H1 (cell line): ENCODE results near the gene GPSM3. TPM values are rescaled to one million over a fixed set of nuclear protein-coding genes. Genes with fewer than 3 reads are reported as not detected.
"Not testable (repeated sequence)": the region's sequence is repeated elsewhere in the genome, so short reads cannot be mapped to it uniquely, and the experiment has no call there.

Source experiments
- CTCF ChIA-PET: fragments of 300-600 bp; sonication (Branson Sonifier 250); formaldehyde crosslinking; loops from one replicate; lab custom pipeline; 2021; ENCODE audit not compliant: partially characterized antibody; lab: Charles Lee
- POLR2A ChIA-PET: fragments of 300-600 bp; sonication (Branson Sonifier 250); formaldehyde crosslinking; loops from one replicate; lab custom pipeline; 2021; ENCODE audit warnings: inconsistent platforms; ENCODE audit not compliant: partially characterized antibody; lab: Charles Lee
- DNase-seq, 2 experiments: peaks; one replicate each; pipeline versions ENCODE4 v3.0.0 to v3.0.0-alpha.2; 2010 to 2022; ENCODE audit warnings: low spot score in 2 of 2, low read depth in 1 of 2, mixed read lengths in 1 of 2
- FAIRE-seq: peaks from 2 replicates; lab custom pipeline; 2011; peaks lifted over from hg19 to GRCh38; lab: Jason Lieb, UNC
- H2AFZ ChIP-seq: 2 replicates; pipeline ENCODE4 v1.8.1; 2012; ENCODE audit warnings: low read length, inconsistent platforms
- H2AK5ac ChIP-seq: 2 replicates; pipeline ENCODE4 v1.6.1; 2013; ENCODE audit warnings: low read depth, low read length
- H2BK120ac ChIP-seq: replicated peaks from 2 replicates; pipeline ENCODE3; 2013; ENCODE audit warnings: low read depth, low read length, inconsistent platforms
- H2BK12ac ChIP-seq: 2 replicates; pipeline ENCODE4 v1.6.1; 2013; ENCODE audit warnings: low read depth, low read length
- H2BK15ac ChIP-seq: 2 replicates; pipeline ENCODE4 v1.6.1; 2013; ENCODE audit warnings: low read length
- H2BK20ac ChIP-seq: 2 replicates; pipeline ENCODE4 v1.6.1; 2013; ENCODE audit warnings: low read length
- H2BK5ac ChIP-seq: 2 replicates; pipeline ENCODE4 v1.6.1; 2013; ENCODE audit warnings: low read depth, low read length
- H3K14ac ChIP-seq: 2 replicates; pipeline ENCODE4 v1.6.1; 2013; ENCODE audit warnings: inconsistent platforms; ENCODE audit not compliant: insufficient read length
- H3K18ac ChIP-seq: 2 replicates; pipeline ENCODE4 v1.6.1; 2013; ENCODE audit warnings: low read length; ENCODE audit errors: extremely low read depth
- H3K23ac ChIP-seq: 2 replicates; pipeline ENCODE4 v1.6.1; 2013; ENCODE audit warnings: inconsistent platforms; ENCODE audit not compliant: insufficient read length
- H3K23me2 ChIP-seq: 2 replicates; pipeline ENCODE4 v1.6.1; 2013; ENCODE audit warnings: low read depth, low read length
- H3K27ac ChIP-seq: 2 replicates; pipeline ENCODE4 v1.6.1; 2011; ENCODE audit warnings: low read depth, low read length, inconsistent platforms
- H3K27me3 ChIP-seq, 4 experiments: replicated peaks in 1 of 4; 1 replicate in 1 of 4; 2 replicates in 3 of 4; pipeline versions ENCODE4 v1.6.1 to v1.8.1; 2011 to 2013; ENCODE audit warnings: low read length in 3 of 4, mild to moderate bottlenecking in 3 of 4, inconsistent platforms in 2 of 4, mixed read lengths in 2 of 4, moderate library complexity in 1 of 4; ENCODE audit not compliant: control insufficient read depth in 3 of 4, insufficient read depth in 3 of 4; ENCODE audit errors: extremely low read depth in 1 of 4
- H3K36me3 ChIP-seq, 4 experiments: 2 replicates each; pipeline versions ENCODE4 v1.6.1 to v1.8.1; 2011 to 2013; ENCODE audit warnings: mild to moderate bottlenecking in 4 of 4, low read length in 3 of 4, moderate library complexity in 2 of 4, control low read depth in 1 of 4, inconsistent platforms in 1 of 4; ENCODE audit not compliant: insufficient read depth in 4 of 4, control insufficient read depth in 2 of 4
- H3K4ac ChIP-seq: replicated peaks from 2 replicates; pipeline ENCODE3; 2013; ENCODE audit warnings: low read length, low read depth, mixed read lengths, inconsistent platforms; ENCODE audit not compliant: insufficient read length
- H3K4me1 ChIP-seq, 4 experiments: replicated peaks in 1 of 4; 1 replicate in 1 of 4; 2 replicates in 3 of 4; pipeline versions ENCODE4 v1.6.1 to v1.8.1; 2011 to 2013; ENCODE audit warnings: low read length in 3 of 4, inconsistent platforms in 2 of 4, mixed read lengths in 1 of 4; ENCODE audit not compliant: insufficient read depth in 4 of 4, control insufficient read depth in 3 of 4
- H3K4me2 ChIP-seq, 2 experiments: 2 replicates each; pipeline versions ENCODE4 v1.6.1 to v1.8.1; 2011 to 2013; ENCODE audit warnings: low read depth in 2 of 2, low read length in 2 of 2, control low read depth in 1 of 2, inconsistent platforms in 1 of 2, mild to moderate bottlenecking in 1 of 2; ENCODE audit not compliant: insufficient read depth in 1 of 2
- H3K4me3 ChIP-seq, 4 experiments: fragments of 200-600, 300-600 bp in 1 of 4; sonication (generic), shearing (Covaris generic), sonication (Bioruptor Twin) in 1 of 4; 2 replicates each; pipeline versions ENCODE4 v1.5.1 to v1.8.1; 2011 to 2016; ENCODE audit warnings: low read length in 4 of 4, low read depth in 3 of 4, control low read depth in 2 of 4, inconsistent platforms in 2 of 4, mild to moderate bottlenecking in 2 of 4, mixed read lengths in 1 of 4, moderate library complexity in 1 of 4; ENCODE audit not compliant: insufficient read depth in 2 of 4; ENCODE audit errors: extremely low read depth in 1 of 4
- H3K56ac ChIP-seq: replicated peaks from 2 replicates; pipeline ENCODE3; 2013; ENCODE audit warnings: low read depth, mild to moderate bottlenecking, mixed read lengths, low read length, inconsistent platforms; ENCODE audit not compliant: insufficient read length
- H3K79me1 ChIP-seq: 2 replicates; pipeline ENCODE4 v1.6.1; 2013; ENCODE audit warnings: low read depth, low read length, control low read depth
- H3K79me2 ChIP-seq, 2 experiments: 2 replicates each; pipeline versions ENCODE4 v1.6.1 to v1.8.1; 2012 to 2013; ENCODE audit warnings: low read length in 2 of 2, mild to moderate bottlenecking in 2 of 2, inconsistent platforms in 1 of 2; ENCODE audit not compliant: insufficient read depth in 2 of 2, control insufficient read depth in 1 of 2
- H3K9ac ChIP-seq, 4 experiments: replicated peaks in 1 of 4; 1 replicate in 1 of 4; 2 replicates in 3 of 4; pipeline versions ENCODE4 v1.6.1 to v1.8.1; 2011 to 2013; ENCODE audit warnings: low read depth in 3 of 4, low read length in 3 of 4, control low read depth in 2 of 4, mild to moderate bottlenecking in 2 of 4, moderate library complexity in 2 of 4, inconsistent platforms in 1 of 4; ENCODE audit errors: extremely low read depth in 1 of 4
- H3K9me3 ChIP-seq, 2 experiments: 2 replicates each; pipeline versions ENCODE4 v1.6.1 to v1.8.1; 2012 to 2013; ENCODE audit warnings: mild to moderate bottlenecking in 2 of 2, moderate library complexity in 2 of 2, control low read depth in 1 of 2, inconsistent platforms in 1 of 2, low read depth in 1 of 2, low read length in 1 of 2, mixed read lengths in 1 of 2; ENCODE audit not compliant: insufficient read depth in 2 of 2
- H4K20me1 ChIP-seq, 2 experiments: replicated peaks in 1 of 2; 2 replicates each; pipeline versions ENCODE3 to v1.8.1; 2011 to 2013; ENCODE audit warnings: inconsistent platforms in 2 of 2, low read length in 2 of 2, mild to moderate bottlenecking in 1 of 2; ENCODE audit not compliant: insufficient read depth in 2 of 2, control insufficient read depth in 1 of 2
- H4K5ac ChIP-seq: 2 replicates; pipeline ENCODE4 v1.6.1; 2013; ENCODE audit warnings: low read length, low read depth, mixed read lengths, inconsistent platforms; ENCODE audit not compliant: insufficient read length
- H4K8ac ChIP-seq: 2 replicates; pipeline ENCODE4 v1.8.0; 2013; ENCODE audit warnings: mild to moderate bottlenecking, moderate library complexity, low read length, inconsistent platforms; ENCODE audit not compliant: insufficient read depth; ENCODE audit errors: extremely low read depth
- H4K91ac ChIP-seq: replicated peaks from 2 replicates; pipeline ENCODE3; 2013; ENCODE audit warnings: low read length, mixed read lengths, inconsistent platforms; ENCODE audit not compliant: insufficient read length
- WGBS, 2 experiments: shearing (Covaris generic) in 1 of 2; methylation state at CpG; one replicate each; pipeline versions ENCODE4 v1.1.6 to v1.1.7; 2013 to 2015; ENCODE audit warnings: low lambda C conversion rate in 2 of 2, mixed read lengths in 2 of 2, inconsistent platforms in 1 of 2, low coverage in 1 of 2, missing lambda C conversion rate in 1 of 2; ENCODE audit not compliant: insufficient replicate concordance in 2 of 2, insufficient coverage in 1 of 2, insufficient read length in 1 of 2; ENCODE audit errors: extremely low coverage in 1 of 2, missing lambda C conversion rate in 1 of 2; 5-methylcytosine and 5-hydroxymethylcytosine counted together
- polyA plus RNA-seq, 7 experiments: library from polyadenylated mRNA; depleted of rRNA in 3 of 7; stranded (reverse) in 5 of 7; unstranded in 2 of 7; fragments of >200 nt in 5 of 7; fragments of 200-250 nt in 2 of 7; gene quantifications; 1 replicate in 5 of 7; 2 replicates in 1 of 7; 4 replicates in 1 of 7; pipeline versions ENCODE4 v1.2.1 to v1.2.3, GENCODE V29; 2011 to 2013; ENCODE audit warnings: missing spikeins in 2 of 7, mixed read lengths in 2 of 7
- total RNA-seq: library from RNA; stranded (reverse); fragmentation: NEBNext Ultra II Directional; extraction: Animal tissue kit (Norgen Biotek cat#: 25700); gene quantifications from 2 replicates; pipeline ENCODE4 v1.2.1, GENCODE V29; 2021

Gene GPSM3
- total and polyA plus RNA-seq, 2 of the 8 experiments (the other 6 are each of a cell fraction or from before 2014, with no cell fraction given): 6.6 to 9.8 TPM

DNA sequence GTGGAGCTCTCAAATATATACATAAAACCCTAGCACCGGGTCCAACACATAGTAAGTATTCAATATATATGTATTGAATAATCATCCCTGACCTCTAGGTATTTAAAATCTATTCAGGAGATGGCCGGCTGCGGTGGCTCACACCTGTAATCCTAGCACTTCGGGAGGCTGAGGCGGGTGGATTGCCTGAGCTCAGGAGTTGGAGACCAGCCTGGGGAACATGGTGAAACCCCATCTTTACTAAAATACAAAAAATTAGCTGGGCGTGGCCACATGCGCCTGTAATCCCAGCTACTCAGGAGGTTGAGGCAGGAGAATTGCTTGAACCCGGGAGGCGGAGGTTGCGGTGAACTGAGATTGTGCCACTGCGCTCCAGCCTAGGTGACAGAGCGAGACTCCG is 653 bp upstream of the GPSM3 start:
- 77% methylated on average over 13 of the region's 13 CpGs; no CpG with 5 or more reads in 1 of the 2 experiments for WGBS, 2 experiments
- not testable (repeated sequence) for H3K27ac ChIP-seq, H3K9ac ChIP-seq, H3K56ac ChIP-seq, H3K36me3 ChIP-seq, H2BK20ac ChIP-seq, H2BK120ac ChIP-seq, H2BK12ac ChIP-seq, H3K9me3 ChIP-seq, H3K14ac ChIP-seq, H3K23ac ChIP-seq, H2AK5ac ChIP-seq, H2BK5ac ChIP-seq, H3K27me3 ChIP-seq, H2BK15ac ChIP-seq, FAIRE-seq, H3K79me1 ChIP-seq, H4K5ac ChIP-seq, H4K8ac ChIP-seq, H4K20me1 ChIP-seq, H2AFZ ChIP-seq, H4K91ac ChIP-seq, DNase-seq, H3K4ac ChIP-seq
- Histone ChIP-seq H3K4me1 (peaks cover 8 to 48% (median 26%) of the 10 kb centered on the region in 4 experiments), H3K79me2 (peaks cover 0 to 13% of the 10 kb centered on the region in 2 experiments; a peak in 2 of 4 replicates), H3K23me2 (peaks cover 11% of the 10 kb centered on the region), H3K18ac (0 out of 2 replicates have a peak overlapping the region, but pooled peaks have one; percentile 97), H3K4me3 (peak overlapping the region in 1 of 4 experiments; percentile 42; a peak in 1 of 8 replicates), H3K4me2 (peak overlapping the region; percentile 51 to 57; a peak in 2 of 4 replicates)
- ChIA-PET CTCF (interaction anchor here (1.0 to 1.6 kb wide), 6 partner anchors 10 to 778 kb away, joined by 3 to 6 read pairs (median 4); no protein-coding TSS in a partner anchor), POLR2A (interaction anchor here (1.0 to 13.3 kb wide), 6 partner anchors 14 to 779 kb away, joined by 3 to 194 read pairs (median 8); partner anchors contain the start of genes AGPAT1, PRRT1, RNF5 and TNXB)
